GM10847 (cell line): ENCODE results near the gene MKLN1.

ENCODE experiments used
- POLR2A ChIP-seq: IDR thresholded peaks from 2 replicates; pipeline ENCODE4 v1.6.1; 2011; ENCODE audit not compliant: insufficient read length; ENCODE audit errors: extremely low read depth

The MKLN1 gene

DNA sequence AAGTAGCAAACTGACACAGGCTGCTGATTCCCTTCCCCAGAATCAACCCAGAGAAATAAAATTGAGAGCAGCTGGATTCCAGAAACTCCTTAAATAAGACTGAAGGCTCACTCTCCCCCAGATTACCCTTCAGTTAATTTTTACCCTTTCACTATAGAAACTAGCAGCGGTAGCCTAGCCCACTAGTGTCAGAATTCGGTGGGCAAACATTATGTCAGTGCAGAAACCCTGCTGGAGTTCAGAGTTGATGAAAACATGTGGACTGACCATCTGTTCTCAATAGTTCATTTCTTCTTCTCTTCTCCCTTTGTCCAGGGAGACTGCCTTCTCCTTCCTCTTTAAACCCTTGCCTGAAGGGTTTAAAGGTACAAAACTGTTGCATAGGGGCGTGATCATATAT, 128.7 kb downstream of the MKLN1 start:
- TF ChIP-seq POLR2A = no peak

DNA sequence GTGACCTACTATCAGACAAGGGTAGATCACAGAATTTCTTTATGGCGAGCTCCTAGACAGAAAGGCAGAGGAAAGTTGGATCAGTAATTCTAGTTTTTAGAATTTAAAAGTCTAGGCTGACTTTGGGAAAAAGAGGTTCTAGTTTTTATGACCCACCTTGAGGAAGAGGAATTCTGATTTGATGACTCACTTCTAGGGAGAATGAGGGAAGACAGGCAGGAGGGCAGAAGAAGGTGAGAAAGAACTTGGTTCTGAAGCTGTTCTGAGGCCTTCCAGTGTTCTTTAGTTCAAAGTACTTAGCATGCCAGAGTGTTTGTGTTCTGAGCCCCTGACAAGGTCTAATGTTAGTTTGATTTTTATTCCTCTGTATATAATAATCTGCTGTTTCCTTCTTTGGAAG, 131.6 kb downstream of the MKLN1 start:
- no peak for TF ChIP-seq POLR2A

- no peak for TF ChIP-seq POLR2A
Measured at GRCh38 chr7:131462059-131462458, 134.4 kb downstream of the MKLN1 start.

- no peak for TF ChIP-seq POLR2A
Measured at GRCh38 chr7:131466735-131467365, 139.2 kb downstream of the MKLN1 start.

DNA sequence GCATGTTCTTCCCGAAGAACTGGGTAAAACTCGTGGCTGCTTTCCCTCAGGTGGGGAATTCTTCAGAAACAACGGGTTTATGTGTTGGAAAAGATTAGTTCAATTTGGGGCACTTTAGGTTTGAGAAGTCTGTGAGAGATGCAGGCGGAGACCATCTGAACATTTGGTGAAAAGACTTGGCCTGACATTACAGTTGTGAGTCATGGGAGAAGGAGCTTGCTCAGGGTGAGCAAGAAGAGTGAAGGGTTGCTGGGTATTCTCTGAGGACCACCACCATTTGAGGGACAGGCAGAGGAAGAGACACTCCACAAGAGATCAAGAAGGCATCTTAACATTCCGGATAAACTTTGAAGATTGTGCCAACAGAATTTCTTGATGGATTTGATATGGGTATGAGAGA, 140.1 kb downstream of the MKLN1 start:
- TF ChIP-seq POLR2A = no peak

- TF ChIP-seq POLR2A = no peak
Measured at GRCh38 chr7:131471250-131472004, 143.8 kb downstream of the MKLN1 start.

- TF ChIP-seq POLR2A = no peak
Measured at GRCh38 chr7:131476740-131477139, 149.1 kb downstream of the MKLN1 start.

- TF ChIP-seq POLR2A = no peak
Measured at GRCh38 chr7:131480384-131481315, 153.0 kb downstream of the MKLN1 start.

DNA sequence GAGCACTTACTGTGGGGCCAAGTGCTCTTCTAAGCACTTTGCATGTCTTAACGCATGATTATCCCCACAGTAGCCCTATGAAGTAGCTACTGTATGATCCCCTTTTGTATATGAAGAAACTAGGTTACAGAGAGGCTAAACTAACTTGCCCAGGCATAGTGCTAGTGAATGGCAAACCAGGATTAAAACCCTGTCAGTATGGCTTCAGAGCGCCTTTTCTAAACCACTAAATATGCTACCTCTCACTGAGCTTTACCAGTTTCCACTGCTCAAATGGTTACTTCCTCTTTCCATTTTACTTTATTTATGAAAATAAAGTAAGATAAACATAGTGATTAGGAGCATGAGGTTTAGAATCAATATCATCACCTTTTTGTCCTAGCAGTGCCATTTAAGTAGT, 155.1 kb downstream of the MKLN1 start:
- no peak for TF ChIP-seq POLR2A

DNA sequence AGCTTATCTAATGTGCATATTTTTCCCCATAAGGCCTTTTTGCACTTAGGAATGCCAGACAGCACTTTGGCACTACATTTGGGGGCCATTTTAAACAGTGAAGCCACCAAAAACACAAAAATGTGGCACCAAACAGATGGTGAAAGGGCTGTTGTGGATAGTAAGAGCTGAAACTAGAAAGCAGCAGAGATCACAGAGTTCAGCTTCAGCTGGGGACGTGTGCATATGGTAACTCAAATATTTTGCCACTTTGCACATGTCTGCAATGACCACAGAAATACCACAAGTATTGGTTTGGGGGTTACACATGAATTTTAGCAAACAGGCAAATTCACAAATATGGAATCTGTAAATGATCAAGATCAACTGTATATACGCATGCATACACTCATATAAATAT, 155.9 kb downstream of the MKLN1 start:
- TF ChIP-seq POLR2A = no peak

GRCh38 chr7:131486346-131486745, 158.7 kb downstream of the MKLN1 start:
- no peak for TF ChIP-seq POLR2A

DNA sequence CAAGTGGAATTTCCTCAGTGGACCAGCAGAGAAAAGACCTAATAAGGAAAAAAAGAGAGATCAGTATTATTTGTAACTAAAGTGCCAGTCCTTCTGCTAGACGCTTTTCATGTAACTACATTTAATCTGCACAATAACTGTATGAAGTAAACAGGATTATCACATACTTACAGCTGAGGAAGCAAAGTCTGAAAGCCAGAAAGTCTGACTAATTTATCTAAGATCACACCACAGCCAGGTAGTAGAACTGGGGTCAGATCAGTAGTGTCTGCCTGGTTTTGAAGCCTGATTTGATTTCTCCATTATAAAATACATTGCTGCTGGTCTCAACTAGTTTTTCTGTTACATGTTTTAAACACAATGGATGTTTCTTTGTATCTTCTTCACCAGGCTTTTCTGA, 159.5 kb downstream of the MKLN1 start:
- TF ChIP-seq POLR2A = no peak

DNA sequence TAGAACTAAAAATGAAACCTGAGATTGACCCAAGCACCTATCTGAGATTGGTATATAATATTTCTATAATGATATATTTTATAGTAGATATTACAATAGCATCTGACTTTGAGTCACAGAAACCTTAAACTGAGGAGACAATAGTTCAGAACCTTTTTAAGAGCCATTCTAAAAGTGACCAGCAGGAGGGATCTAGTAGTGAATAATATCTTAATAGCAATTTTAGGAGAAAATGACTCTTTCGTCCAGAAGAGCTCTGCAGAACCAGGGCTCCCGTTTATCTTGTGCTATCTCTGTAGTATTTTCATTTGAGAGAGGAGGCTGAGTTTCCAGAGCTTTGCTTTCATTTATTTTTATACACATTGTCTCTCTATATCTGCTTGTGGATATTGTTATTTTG, 160.7 kb downstream of the MKLN1 start:
- no peak for TF ChIP-seq POLR2A

DNA sequence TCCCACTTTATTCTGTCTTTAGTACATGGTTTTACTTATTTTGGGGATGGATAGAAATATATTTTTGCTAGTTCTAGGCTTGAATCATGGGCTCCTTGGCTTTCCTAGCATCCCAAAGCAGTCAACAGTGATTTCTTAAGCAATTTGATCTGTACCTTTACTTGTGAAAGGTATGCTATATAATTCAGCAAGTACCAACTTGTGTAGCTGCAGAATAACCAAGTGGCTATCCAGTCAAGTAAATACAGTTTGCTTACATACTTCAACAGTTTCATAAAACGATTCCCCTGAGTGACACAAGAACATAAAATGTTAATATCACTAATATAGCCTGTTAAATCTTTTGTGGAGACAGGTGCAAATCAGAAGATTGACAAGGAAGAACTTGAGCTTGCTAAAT, 161.5 kb downstream of the MKLN1 start:
- TF ChIP-seq POLR2A = no peak

DNA sequence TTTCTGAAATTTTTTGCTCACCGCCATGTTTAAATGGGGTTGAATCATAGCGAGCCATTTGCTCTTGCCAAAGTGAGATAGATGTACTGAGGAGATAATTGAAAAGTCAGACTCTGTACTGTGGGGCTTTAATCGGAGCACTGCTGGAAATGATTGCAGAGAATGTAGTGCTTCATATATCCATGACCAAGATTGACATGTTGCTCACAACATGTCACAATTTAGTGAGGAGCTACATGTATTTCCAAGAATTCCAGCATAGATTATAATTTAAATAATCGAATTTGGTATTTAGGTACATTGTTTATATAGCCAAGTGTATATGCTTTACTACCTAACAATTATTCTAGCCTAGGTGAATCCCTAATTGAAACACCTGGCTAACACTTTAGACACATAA, 162.2 kb downstream of the MKLN1 start:
- TF ChIP-seq POLR2A = no peak

- TF ChIP-seq POLR2A = no peak
Measured at GRCh38 chr7:131493081-131493480, 165.4 kb downstream of the MKLN1 start.
